22Rv1 (cell line): ENCODE data around the gene ANO9.
"Not testable (repeated sequence)": the region's sequence is repeated elsewhere in the genome, so short reads cannot be mapped to it uniquely, and the experiment has no call there.

Source experiments
- H3K27ac ChIP-seq: fragments of 450-650 bp; 2 replicates; pipeline ENCODE4 v1.5.1; 2017
- CTCF ChIP-seq: fragments of 450-650 bp; IDR thresholded peaks from 2 replicates; pipeline ENCODE4 v1.5.1; 2017; ENCODE audit warnings: mild to moderate bottlenecking
- ZFX ChIP-seq: fragments of 450-650 bp; IDR thresholded peaks from 2 replicates; pipeline ENCODE4 v1.6.1; 2017; ENCODE audit warnings: antibody characterized with exemption, borderline replicate concordance

Gene ANO9

GRCh38 chr11:414318-414857, 27.4 kb downstream of the ANO9 start:
- no peak for TF ChIP-seq CTCF
- no peak for TF ChIP-seq ZFX
- no peak overlapping the region for H3K27ac ChIP-seq

- no peak for TF ChIP-seq CTCF
- no peak for TF ChIP-seq ZFX
- no peak overlapping the region for H3K27ac ChIP-seq
These were observed 28.4 kb downstream of the ANO9 start for GRCh38 chr11:413120-414081.

- no peak overlapping the region for H3K27ac ChIP-seq
- TF ChIP-seq ZFX (no peak), CTCF (no peak)
These were observed 29.1 kb downstream of the ANO9 start for GRCh38 chr11:412641-413119.

GRCh38 chr11:411520-411919, 30.3 kb downstream of the ANO9 start:
- H3K27ac ChIP-seq: not testable (repeated sequence)

GRCh38 chr11:410711-411110, 31.1 kb downstream of the ANO9 start:
- H3K27ac ChIP-seq: not testable (repeated sequence)

GRCh38 chr11:409600-410483, 32.0 kb downstream of the ANO9 start:
- TF ChIP-seq CTCF (no peak), ZFX (no peak)
- H3K27ac ChIP-seq: peak overlapping the region; percentile 54

GRCh38 chr11:409008-409599, 32.7 kb downstream of the ANO9 start:
- peak overlapping the region; percentile 54 for H3K27ac ChIP-seq
- TF ChIP-seq CTCF (no peak), ZFX (no peak)
